HepG2 (cell line): ENCODE data around the gene FBXO33. TPM values are rescaled to one million over a fixed set of nuclear protein-coding genes. Genes with fewer than 3 reads are reported as not detected.

Experiments used
- CREB3 ChIP-seq: sonication (generic); formaldehyde crosslinking; IDR thresholded peaks from 2 replicates; pipeline ENCODE4 v1.5.0; 2020; ENCODE audit warnings: missing genetic modification reagents
- DZIP1 ChIP-seq: sonication (generic); formaldehyde crosslinking; IDR thresholded peaks from 2 replicates; pipeline ENCODE4 v1.5.0; 2020; ENCODE audit warnings: mild to moderate bottlenecking, missing genetic modification reagents
- EEA1 ChIP-seq: sonication (generic); formaldehyde crosslinking; IDR thresholded peaks from 2 replicates; pipeline ENCODE4 v1.5.1; 2020; ENCODE audit warnings: mild to moderate bottlenecking, missing genetic modification reagents, borderline replicate concordance
- ELK4 ChIP-seq: sonication (generic); formaldehyde crosslinking; IDR thresholded peaks from 2 replicates; pipeline ENCODE4 v1.9.0; 2021; ENCODE audit warnings: missing genetic modification reagents, borderline replicate concordance
- FLYWCH1 ChIP-seq: sonication (generic); formaldehyde crosslinking; IDR thresholded peaks from 2 replicates; pipeline ENCODE4 v1.8.1; 2023; ENCODE audit warnings: mild to moderate bottlenecking, missing genetic modification reagents
- GMEB2 ChIP-seq: IDR thresholded peaks from 2 replicates; pipeline ENCODE4 v1.6.1; 2016; ENCODE audit warnings: missing biosample characterization, missing genetic modification reagents, low read depth
- NR1H2 ChIP-seq: sonication (generic); formaldehyde crosslinking; IDR thresholded peaks from 2 replicates; pipeline ENCODE4 v1.8.1; 2022; ENCODE audit warnings: low read depth, missing genetic modification reagents, borderline replicate concordance
- PCBP2 ChIP-seq: fragments of 200-400 bp; formaldehyde crosslinking; optimal IDR thresholded peaks from 2 replicates; pipeline ENCODE3; 2018; ENCODE audit warnings: low read length, low read depth; ENCODE audit not compliant: poor library complexity, severe bottlenecking
- POGZ ChIP-seq: sonication (generic); formaldehyde crosslinking; IDR thresholded peaks from 2 replicates; pipeline ENCODE4 v1.4.0; 2020; ENCODE audit warnings: mild to moderate bottlenecking, missing genetic modification reagents
- RELA ChIP-seq: sonication (generic); formaldehyde crosslinking; IDR thresholded peaks from 2 replicates; pipeline ENCODE4 v1.4.0; 2020; ENCODE audit warnings: missing genetic modification reagents
- TEF ChIP-seq: sonication (generic); formaldehyde crosslinking; IDR thresholded peaks from 2 replicates; pipeline ENCODE4 v1.5.0; 2020; ENCODE audit warnings: missing genetic modification reagents
- TRIM22 ChIP-seq: fragments of 450-650 bp; IDR thresholded peaks from 2 replicates; pipeline ENCODE4 v1.6.1; 2017
- ZBED4 ChIP-seq: sonication (generic); formaldehyde crosslinking; IDR thresholded peaks from 2 replicates; pipeline ENCODE4 v1.4.0; 2020; ENCODE audit warnings: missing genetic modification reagents, borderline replicate concordance
- ZNF335 ChIP-seq: sonication (generic); formaldehyde crosslinking; IDR thresholded peaks from 2 replicates; pipeline ENCODE4 v1.4.0; 2020; ENCODE audit warnings: missing genetic modification reagents
- ZNF446 ChIP-seq: sonication (generic); formaldehyde crosslinking; IDR thresholded peaks from 2 replicates; pipeline ENCODE4 v1.5.0; 2020; ENCODE audit warnings: mild to moderate bottlenecking, missing genetic modification reagents
- polyA plus RNA-seq, 8 experiments: library from polyadenylated mRNA; depleted of rRNA in 3 of 8; stranded (reverse) in 7 of 8; unstranded in 1 of 8; fragments of >200 nt; fragmentation: Illumina TruSeq in 4 of 8; extraction: Trizol in 4 of 8; gene quantifications; 2 replicates each; pipeline versions ENCODE4 v1.2.1 to v1.2.3, GENCODE V29; 2011 to 2016; ENCODE audit warnings: low read depth in 4 of 8, missing spikeins in 1 of 8, mixed read lengths in 1 of 8; ENCODE audit not compliant: insufficient read depth in 1 of 8
- total RNA-seq, 5 experiments: library from RNA; depleted of rRNA; stranded (reverse); fragments of >200 nt; fragmentation: Illumina TruSeq; extraction: Trizol; gene quantifications; 2 replicates each; pipeline ENCODE4 v1.2.3, GENCODE V29; 2016; ENCODE audit warnings: low read depth in 1 of 5

The FBXO33 gene
- total and polyA plus RNA-seq, 2 of the 13 experiments (the other 11 are each of a cell fraction or from before 2014, with no cell fraction given): 15.5 to 16.9 TPM

GRCh38 chr14:39431416-39432178 is 636 bp downstream of the FBXO33 start (continued):
- TF ChIP-seq GMEB2 (CRISPR knock-in tag) (no peak), ZNF446 (CRISPR knock-in tag) (no peak), DZIP1 (CRISPR knock-in tag) (no peak), POGZ (peak; percentile 64), PCBP2 (no peak), TEF (no peak; the same call in 1 of the 2 replicates), ELK4 (CRISPR knock-in tag) (no peak; the same call in 1 of the 2 replicates), EEA1 (peak; percentile 76; the same call in 1 of the 2 replicates), FLYWCH1 (CRISPR knock-in tag) (no peak), ZBED4 (CRISPR knock-in tag) (no peak), CREB3 (CRISPR knock-in tag) (no peak), NR1H2 (CRISPR knock-in tag) (peak; percentile 96), ZNF335 (CRISPR knock-in tag) (no peak; the same call in none of the 2 replicates), TRIM22 (no peak), RELA (CRISPR knock-in tag) (peak; percentile 48; the same call in 1 of the 2 replicates)
